Stimulated activated naive CD8-positive, alpha-beta T cell treated with anti-CD3 and anti-CD28 coated beads, Interleukin-15, Interleukin-2, amounts not matched to agents 100 ng/mL and 50 ng/mL, for 24 hours (primary cell): ENCODE results near the gene CPLX3.

ENCODE experiments used
- H3K27ac Mint-ChIP-seq: one replicate; pipeline ENCODE4 v1.8.0; 2021; ENCODE audit warnings: mild to moderate bottlenecking, mixed read lengths
- H3K27me3 Mint-ChIP-seq: one replicate; pipeline ENCODE4 v1.8.0; 2021; ENCODE audit warnings: mixed read lengths
- H3K36me3 Mint-ChIP-seq: one replicate; pipeline ENCODE4 v1.8.0; 2021; ENCODE audit warnings: low read depth, mixed read lengths
- H3K4me1 Mint-ChIP-seq: one replicate; pipeline ENCODE4 v1.8.0; 2021; ENCODE audit warnings: low read depth, mixed read lengths
- H3K4me3 Mint-ChIP-seq: one replicate; pipeline ENCODE4 v1.8.0; 2021; ENCODE audit warnings: mild to moderate bottlenecking, mixed read lengths
- H3K9me3 Mint-ChIP-seq: one replicate; pipeline ENCODE4 v1.8.0; 2021; ENCODE audit warnings: mixed read lengths

CPLX3 gene

GRCh38 chr15:74870436-74871215, 44.2 kb downstream of the CPLX3 start:
- Mint-ChIP-seq H3K36me3 (peaks cover 27% of the 10 kb centered on the region), H3K9me3 (no peaks in the 10 kb centered on the region), H3K27ac (peak overlapping the region; percentile 82), H3K4me3 (peak overlapping the region; percentile 71), H3K27me3 (no peaks in the 10 kb centered on the region), H3K4me1 (peaks cover 81% of the 10 kb centered on the region)

GRCh38 chr15:74872702-74873035, 46.2 kb downstream of the CPLX3 start:
- Mint-ChIP-seq H3K4me1 (peaks cover 61% of the 10 kb centered on the region), H3K27me3 (no peaks in the 10 kb centered on the region), H3K36me3 (peaks cover 14% of the 10 kb centered on the region), H3K4me3 (peak overlapping the region; percentile 96), H3K27ac (peak overlapping the region; percentile 92), H3K9me3 (no peaks in the 10 kb centered on the region)

GRCh38 chr15:74873036-74873755, 46.8 kb downstream of the CPLX3 start, which contains the start of gene SCAMP2:
TSS of gene SCAMP2 (minus strand) at chr15:74873365. CDS start at chr15:74873255, 110 bp downstream.
- Mint-ChIP-seq H3K9me3 (no peaks in the 10 kb centered on the region), H3K36me3 (peaks cover 9% of the 10 kb centered on the region), H3K27me3 (no peaks in the 10 kb centered on the region), H3K4me1 (peaks cover 55% of the 10 kb centered on the region), H3K27ac (peak within 1 kb of the TSS; percentile 92), H3K4me3 (peak within 1 kb of the TSS; percentile 96)

GRCh38 chr15:74873756-74874424, 47.5 kb downstream of the CPLX3 start:
- peaks cover 48% of the 10 kb centered on the region for H3K4me1 Mint-ChIP-seq
- peak overlapping the region; percentile 96 for H3K4me3 Mint-ChIP-seq
- no peaks in the 10 kb centered on the region for H3K27me3 Mint-ChIP-seq

GRCh38 chr15:74878273-74878672, 51.8 kb downstream of the CPLX3 start:
- Mint-ChIP-seq H3K4me3 (no peak overlapping the region), H3K9me3 (no peaks in the 10 kb centered on the region), H3K36me3 (no peaks in the 10 kb centered on the region), H3K4me1 (peaks cover 9% of the 10 kb centered on the region), H3K27me3 (no peaks in the 10 kb centered on the region), H3K27ac (no peak overlapping the region)

More at GRCh38 chr15:74873756-74874424, 47.5 kb downstream of the CPLX3 start:
- Mint-ChIP-seq H3K36me3 (peaks cover 6% of the 10 kb centered on the region), H3K27ac (peak overlapping the region; percentile 92), H3K9me3 (no peaks in the 10 kb centered on the region)
